ENCODE measurements around the gene CNTNAP4. TPM values are rescaled to one million over a fixed set of nuclear protein-coding genes. Genes with fewer than 3 reads are reported as not detected.

Gene CNTNAP4
- total RNA-seq, 1 experiment from 2014 or later, result not detected

GRCh38 chr16:76294396-76295214, 17.4 kb downstream of the CNTNAP4 start:
- Histone ChIP-seq H3K18ac (ENCODE audit: insufficient read length, low read depth, low read length) (no peak overlapping the region), H4K5ac (ENCODE audit: insufficient read length, low read depth, low read length) (no peak overlapping the region), H3K23me2 (ENCODE audit: insufficient read length, low read depth, low read length, poor library complexity, severe bottlenecking) (no peaks in the 10 kb centered on the region), H4K8ac (replicated peaks; ENCODE audit: insufficient read length, low read depth, low read length) (no peak overlapping the region), H3K56ac (ENCODE audit: insufficient read length, low read depth, low read length) (no peak overlapping the region), H3K4ac (ENCODE audit: low read depth, low read length) (no peak overlapping the region), H4K20me1 (ENCODE audit: control insufficient read depth, insufficient read depth, insufficient read length) (no peaks in the 10 kb centered on the region), H2BK15ac (ENCODE audit: low read depth, low read length) (no peak overlapping the region), H3T11ph (ENCODE audit: low read length) (no peak overlapping the region), H3K9me3 (ENCODE audit: control insufficient read depth, low read depth, low read length) (no peaks in the 10 kb centered on the region), H3K4me1 (ENCODE audit: insufficient read depth, low read length) (no peaks in the 10 kb centered on the region), H3K14ac (ENCODE audit: insufficient read depth, low read length) (no peak overlapping the region), H3K79me2 (ENCODE audit: insufficient read depth, low read length) (no peaks in the 10 kb centered on the region), H2BK120ac (ENCODE audit: low read depth, low read length, poor library complexity, severe bottlenecking) (no peak overlapping the region), H4K91ac (ENCODE audit: insufficient read length, low read depth, low read length) (no peak overlapping the region), H3K9ac (ENCODE audit: extremely low read depth, insufficient read length, low read length) (no peak overlapping the region), H2AFZ (ENCODE audit: low read length) (no peak overlapping the region), H2BK5ac (ENCODE audit: insufficient read length, low read length) (no peak overlapping the region), H3K27me3 (ENCODE audit: insufficient read depth, low read length) (no peaks in the 10 kb centered on the region), H3K27ac (ENCODE audit: insufficient read length, low read depth, low read length) (no peak overlapping the region), H2AK5ac (ENCODE audit: insufficient read length, low read length) (no peak overlapping the region), H3K23ac (ENCODE audit: insufficient read length, low read depth, low read length) (no peak overlapping the region), H3K4me2 (ENCODE audit: insufficient read depth, insufficient read length, low read length) (no peak overlapping the region), H3K79me1 (ENCODE audit: insufficient read depth, low read depth, low read length, poor library complexity, severe bottlenecking) (no peaks in the 10 kb centered on the region), H2BK20ac (ENCODE audit: low read depth, low read length, poor library complexity, severe bottlenecking) (no peak overlapping the region), H2BK12ac (ENCODE audit: insufficient read length, low read depth, low read length) (no peak overlapping the region)
- no peaks in the 10 kb centered on the region for H3K36me3 Mint-ChIP-seq (ENCODE audit: insufficient read depth in 1 of 3, low read depth in 3 of 3)
- no peaks in the 10 kb centered on the region for H3K9me3 Mint-ChIP-seq
- TF ChIP-seq CTCF (conservative IDR thresholded peaks at IDR 0.05), result no peak
- no peak for DNase-seq
- H3K27me3 Mint-ChIP-seq (ENCODE audit: low read depth), result peaks cover 9% of the 10 kb centered on the region
- H3K4me1 Mint-ChIP-seq, result no peaks in the 10 kb centered on the region
- peak overlapping the region in 1 of 3 experiments; percentile 46; a peak in 1 of 7 replicates for H3K27ac Mint-ChIP-seq
- H3K4me3 Mint-ChIP-seq, result no peak overlapping the region
- WGBS (ENCODE audit: extremely low coverage, insufficient read length, low lambda C conversion rate), result no CpG with 5 or more reads among the region's 3 CpGs

Data from H9 (cell line).